Measurements from ENCODE around the gene LRRC27.

Gene LRRC27

DNA sequence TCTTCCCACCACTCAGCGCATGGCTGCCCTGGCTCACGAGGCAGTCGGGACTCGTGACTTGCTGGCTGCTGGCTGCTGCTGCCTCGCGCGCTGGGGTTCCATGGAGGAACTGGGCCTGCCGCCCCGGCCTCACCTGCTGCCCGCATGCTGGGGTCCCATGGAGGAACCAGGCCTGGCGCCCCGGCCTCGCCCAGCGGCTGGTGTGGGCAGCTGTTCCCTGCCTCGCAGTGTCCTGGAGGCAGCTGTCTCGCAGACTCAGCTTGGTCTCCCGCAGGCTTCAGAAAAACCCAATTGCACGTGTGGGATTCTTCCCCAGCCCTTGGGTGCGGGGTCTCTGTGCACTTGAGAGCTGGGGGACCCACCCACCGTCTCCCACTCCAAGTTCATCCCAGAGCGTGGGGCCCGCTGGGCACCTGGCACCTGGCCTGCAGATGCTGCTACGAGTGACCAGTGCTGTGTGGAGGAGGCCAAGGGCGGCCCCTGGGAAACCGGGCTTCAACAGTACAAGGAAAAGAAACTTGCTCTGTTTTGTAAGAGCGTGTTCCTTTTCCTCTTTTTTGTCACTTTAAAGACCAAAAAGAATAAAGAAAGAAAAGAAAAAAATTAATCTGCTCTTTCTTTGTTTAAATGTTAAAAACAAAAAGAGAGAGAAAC lies 85.4 kb downstream of the LRRC27 start:
- DNase-seq, result no peak

DNA sequence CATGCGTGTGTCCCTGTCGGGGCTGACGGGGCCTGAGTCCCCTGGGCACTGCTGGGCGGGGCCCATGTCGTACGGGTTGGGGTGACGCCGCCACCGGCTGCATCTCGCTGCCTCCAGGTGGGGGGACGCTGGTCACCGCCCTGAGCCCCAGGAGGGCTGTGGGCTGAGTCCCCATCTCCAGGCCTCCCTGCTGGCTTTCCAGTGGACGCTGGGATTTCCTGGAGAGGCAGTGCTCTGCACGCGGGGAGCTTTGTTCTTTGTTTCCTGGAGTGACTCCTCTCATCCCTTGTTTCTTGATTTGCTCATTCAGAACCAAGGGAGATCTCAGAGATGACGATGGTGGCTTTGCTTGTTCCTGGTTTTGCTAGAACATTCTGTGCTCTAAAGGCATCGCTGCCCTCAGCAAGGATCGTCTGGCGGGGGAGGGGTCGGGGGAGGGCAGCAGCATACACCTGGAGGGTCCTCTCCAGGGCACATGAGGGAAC lies 86.0 kb downstream of the LRRC27 start:
- DNase-seq, result no peak

DNA sequence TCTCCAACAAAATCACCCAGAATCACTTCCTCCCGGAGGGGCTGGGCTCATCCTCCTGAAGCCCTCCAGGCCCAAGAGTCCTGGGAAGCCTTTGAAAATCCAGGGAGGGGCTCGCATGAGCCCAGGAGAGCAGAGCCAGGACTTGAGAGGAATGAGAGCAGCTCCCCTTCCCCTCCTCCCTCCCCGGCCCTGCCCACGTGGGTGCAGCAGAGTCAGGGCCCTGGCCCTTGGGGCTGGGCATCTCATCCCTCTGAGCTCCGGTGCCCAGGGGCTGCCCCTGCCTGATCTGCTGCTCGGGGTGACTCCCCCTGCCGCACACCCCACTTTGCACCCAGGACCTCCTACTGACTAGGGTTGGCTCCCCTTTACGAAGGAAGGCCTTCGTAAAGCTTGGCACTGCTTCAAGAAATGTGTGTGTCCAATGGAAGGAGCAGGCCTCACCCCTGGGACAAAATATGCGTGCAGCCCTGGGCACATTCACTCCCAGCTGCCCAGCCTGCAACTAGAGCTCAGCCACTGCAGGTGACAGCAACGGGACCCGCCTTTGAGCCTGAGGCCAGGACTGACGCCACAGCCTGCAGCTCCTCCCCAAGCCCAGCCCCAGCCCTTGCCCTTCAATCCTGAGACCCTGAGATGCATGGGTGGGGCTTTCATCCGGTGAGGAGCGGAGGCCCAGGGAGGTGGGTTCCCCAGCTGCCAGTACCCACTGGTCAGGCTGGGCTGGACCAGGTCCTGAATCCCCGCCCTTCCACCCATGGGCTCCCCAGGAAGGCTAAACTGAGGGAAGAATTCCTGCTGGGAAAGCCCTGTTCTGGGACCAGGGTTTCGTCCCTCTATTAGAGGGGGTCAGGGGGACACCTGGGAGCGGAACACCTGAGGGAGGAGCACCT lies 86.8 kb downstream of the LRRC27 start:
- DNase-seq, result peak; percentile 69

DNA sequence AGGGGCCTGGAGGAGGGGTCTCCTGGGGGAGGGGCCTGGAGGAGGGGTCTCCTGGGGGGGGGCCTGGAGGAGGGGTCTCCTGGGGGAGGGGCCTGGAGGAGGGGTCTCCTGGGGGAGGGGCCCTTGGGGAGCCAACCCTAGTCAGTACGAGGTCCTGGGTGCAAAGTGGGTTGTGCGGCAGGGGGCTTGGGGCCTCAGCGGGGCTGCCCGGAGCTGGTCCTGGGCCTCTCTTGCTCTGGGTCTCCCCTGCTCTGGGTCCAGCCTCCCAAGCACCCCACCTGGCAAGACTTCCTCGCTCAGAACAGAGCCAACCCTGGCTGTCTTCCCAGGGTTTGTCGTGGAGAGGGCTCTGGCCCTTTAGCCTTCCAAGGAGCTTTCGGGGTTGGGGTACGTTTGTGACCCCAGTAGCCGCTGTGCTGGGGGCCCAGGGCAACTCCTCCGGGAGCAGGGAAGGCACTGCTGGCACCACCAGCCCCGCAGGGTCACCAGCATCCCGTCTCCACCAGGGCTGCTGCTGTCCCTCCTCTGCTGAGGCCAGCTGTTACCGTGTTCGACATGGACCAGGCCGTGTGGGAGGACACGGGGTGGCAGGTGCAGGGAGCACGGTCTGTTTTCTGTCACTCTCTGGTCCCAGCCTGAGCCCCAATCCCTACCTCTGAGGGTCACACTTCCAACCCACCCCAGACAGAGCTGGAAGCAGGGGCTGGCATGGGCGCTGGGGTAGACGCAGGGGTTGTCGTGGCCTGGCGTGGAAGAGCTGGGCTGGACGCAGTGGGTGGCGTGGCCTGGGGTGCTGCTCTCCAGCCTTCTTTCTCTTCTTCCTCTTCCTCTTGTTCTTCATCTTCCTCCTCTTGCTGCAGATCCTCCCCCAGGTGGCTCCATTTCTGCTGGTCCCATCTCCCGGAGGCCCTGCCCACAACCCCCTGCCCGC lies 87.8 kb downstream of the LRRC27 start:
- no peak for DNase-seq

DNA sequence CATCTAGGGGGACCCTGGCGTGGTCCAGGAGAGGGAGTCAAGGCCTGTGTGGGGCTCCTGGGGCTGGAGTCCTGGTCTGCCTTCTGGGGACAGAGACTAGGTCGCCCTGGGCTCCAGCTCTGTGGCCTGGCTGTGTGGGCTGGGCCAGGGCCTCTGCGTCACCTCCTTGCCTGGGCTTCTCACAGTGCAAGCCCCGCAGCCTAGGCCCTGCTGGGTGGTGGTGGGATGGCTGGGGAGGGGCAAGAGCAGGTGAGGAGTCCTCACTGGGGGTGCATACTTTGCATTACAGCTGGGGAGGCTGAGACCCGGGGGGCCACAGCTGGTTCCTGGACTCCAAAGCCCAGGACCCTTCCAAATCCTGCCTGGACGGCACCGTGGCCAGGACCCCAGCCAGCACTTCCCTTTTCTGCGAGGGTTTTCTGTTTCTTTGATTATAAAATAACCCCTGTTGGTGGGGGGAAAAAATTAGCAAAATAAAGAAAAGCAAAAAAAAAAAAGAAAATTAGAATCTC lies 88.5 kb downstream of the LRRC27 start:
- DNase-seq, result peak; percentile 62

DNA sequence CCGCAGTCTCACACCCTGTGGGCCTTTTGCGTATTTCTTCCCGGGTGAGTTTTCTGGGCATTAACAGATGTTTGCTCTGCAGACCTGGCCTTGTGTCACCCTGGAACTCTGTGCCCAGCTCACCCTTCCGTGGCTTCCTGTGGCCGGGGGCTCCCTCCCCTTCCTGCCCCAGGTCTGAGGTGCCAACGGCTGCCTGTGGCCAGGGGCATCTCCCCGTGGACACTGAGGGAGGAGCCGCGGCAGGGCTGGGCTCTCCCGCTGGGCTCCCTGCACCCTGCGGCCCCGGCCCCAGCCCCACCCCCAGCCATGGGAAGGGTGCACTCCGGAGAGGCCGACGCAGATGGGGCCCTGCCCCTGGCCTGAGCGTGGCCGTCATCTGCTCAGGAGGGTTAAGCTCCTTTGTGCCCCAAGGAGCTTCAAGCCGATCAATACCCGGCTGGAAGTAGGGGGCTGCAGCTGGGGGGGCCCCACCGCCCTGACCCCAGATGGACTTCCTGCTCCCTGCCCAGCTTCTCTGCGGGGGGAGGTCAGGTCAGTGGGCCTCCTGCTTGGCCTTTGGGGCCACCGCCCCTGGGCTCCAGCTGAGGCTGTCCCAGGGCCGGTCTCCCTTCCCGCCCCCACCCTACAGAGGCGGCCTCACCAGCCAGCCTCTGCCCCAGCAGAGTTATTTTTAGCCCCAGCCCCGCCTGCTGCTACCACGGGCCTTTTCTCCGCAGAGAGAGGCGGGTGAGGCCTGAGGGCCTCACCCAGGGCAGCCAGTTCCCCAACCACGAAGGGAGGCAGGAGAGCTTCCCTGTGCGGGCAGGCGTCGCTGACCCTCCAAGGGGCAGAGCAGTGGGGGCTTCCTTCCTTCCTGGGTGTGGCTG lies 89.2 kb downstream of the LRRC27 start:
- peak; percentile 93 for DNase-seq

DNA sequence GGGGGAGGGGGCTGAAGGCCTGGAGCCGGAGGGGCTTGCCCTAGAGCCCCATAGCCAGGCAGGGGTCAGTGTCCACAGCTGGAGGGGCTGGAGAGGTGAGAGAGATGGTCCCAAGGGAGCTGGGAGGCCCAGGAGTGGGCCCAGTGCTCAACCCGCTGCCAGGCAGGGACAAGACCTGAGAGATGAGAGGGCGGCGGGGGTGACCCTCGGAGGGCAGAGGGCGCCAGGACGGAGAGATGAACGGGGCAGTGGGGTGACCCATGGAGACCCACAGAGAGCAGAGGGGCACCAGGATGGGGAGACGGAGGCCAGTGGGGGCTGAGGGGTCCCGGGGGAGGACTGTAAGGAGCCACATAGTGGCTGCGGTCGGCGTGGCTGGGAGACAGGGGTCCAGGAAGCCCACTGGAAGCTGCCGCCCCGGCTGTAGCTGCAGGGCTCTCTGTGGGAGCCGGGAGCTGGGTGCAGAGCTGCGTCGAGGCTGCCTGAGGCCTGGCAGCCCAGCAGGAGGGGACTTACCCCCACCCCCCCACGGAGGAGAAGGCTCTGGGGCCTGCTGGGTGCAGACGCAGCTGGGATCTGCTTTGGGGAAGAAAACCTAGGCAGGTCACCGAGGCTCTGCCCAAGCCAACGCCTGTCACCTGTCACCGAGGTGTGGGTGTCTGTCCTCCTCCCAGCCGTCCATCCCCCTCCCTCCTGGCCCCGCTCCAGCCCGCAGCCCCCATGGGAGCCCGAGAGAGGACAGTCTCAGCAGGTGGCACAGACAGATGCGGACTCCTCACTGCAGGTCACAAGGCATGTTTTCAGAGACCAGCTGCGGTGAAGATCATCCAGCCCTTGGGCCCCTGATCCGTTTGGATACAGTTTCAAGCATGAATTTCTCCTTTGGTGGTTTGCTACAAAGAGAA lies 90.1 kb downstream of the LRRC27 start:
- DNase-seq, result peak; percentile 32

DNA sequence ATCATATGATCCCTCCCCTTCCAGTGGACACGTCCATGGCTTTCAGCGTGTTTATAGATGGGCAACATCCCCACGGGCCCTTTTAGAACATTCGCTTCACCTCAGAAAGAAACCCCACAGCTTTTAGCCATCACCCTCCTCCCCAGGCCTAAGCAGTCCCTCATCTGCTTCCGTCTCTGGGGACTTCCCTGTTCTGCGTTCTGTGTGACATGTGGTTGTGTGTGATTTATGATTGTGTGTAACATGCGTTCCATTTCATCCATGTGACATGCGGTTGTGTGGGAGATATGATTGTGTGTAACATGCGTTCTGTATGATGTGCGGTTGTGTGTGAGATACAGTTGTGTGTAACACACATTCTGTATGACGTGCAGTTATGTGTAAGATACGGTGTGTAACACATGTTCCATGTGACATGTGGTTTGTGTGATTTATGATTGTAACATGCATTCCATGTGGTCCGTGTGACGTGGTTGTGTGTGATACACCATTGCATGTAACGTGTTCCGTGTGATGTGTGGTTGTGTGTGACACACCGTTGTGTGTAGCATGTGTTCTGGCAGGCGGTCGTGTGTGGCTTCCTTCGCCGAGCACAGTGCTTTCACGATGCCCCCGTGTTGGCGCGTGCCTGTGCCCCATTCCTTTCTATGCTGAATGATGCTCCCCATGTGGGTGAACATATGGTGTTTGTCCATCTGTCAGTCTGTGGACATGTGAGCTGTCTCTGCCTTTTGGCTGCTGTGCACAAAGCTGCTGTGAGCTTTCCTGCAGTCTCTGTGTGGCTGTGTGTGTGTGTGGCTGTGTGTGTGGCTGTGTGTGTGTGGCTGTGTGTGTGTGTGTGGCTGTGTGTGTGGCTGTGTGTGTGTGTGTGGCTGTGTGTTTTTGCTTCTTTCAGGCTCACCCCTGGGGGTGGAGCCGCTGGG lies 91.2 kb downstream of the LRRC27 start:
- DNase-seq, result peak; percentile 89

DNA sequence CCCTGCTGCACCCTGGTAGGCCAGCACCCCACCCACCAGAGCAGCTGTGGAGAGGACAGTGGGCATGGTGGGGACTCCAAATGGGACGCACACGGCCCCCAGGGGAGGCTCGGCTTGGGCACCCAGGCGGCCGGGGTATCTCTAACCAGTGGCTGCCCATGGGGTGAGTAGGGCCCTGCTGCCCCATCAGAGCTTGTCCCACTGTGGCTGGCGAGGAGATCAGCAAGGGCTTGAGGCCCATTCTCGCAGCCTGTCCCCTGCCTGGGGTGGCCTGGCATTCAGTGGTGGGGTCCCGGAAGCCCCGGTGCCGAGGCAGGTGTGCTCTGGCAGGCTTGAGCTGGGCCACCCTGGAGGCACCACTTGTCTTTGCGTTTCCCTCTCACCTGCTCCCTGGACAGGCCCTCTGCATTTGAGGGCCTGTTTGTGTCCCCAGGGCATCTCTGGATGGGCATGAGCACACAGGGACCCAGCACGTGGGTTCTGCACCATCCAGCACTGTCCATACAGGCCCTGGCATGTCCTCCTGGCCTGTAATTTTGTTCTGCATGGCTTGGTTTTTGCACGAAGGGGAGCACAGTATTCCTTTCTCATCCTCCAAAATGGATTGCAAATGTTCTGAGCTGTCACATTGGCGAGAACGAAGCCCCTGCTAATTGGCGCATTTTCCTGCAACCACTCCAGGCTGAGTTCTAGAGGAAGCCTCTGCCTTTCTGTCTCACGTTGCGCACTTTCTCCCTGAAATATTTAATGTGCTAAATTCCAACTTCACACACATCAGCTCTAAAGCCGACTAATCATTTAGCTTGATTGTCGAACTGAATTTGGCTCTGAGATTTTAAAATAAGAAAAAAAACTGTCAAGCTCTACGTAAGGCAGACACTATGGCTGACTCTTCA lies 92.2 kb downstream of the LRRC27 start:
- no peak for DNase-seq

DNA sequence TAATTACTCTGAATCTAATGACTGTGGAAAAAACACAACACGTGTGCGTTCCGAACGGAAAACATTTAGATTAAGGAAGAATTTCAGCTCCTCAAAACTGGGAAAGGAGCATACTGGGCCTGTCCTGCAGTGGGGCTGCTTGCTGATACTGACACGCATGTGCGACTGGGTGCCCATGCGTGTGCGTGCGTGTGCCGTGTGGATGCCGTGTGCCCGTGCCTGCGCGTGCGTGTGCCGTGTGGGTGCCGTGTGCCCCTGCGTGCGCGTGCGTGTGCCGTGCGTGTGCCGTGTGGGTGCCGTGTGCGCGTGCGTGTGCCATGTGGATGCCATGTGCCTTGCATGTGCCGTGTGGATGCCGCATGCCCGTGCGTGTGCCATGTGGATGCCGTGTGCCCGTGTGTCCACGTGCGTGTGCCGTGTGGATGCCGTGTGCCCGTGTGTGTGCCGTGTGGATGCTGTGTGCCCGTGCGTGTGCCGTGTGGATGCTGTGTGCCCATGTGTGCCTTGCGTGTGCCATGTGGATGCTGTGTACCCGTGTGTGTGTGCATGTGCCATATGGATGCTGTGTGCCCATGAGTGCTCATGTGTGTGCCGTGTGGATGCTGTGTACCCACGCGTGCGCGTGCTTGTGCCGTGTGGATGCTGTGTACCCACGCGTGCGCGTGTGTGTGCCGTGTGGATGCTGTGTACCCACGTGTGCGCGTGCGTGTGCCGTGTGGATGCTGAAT lies 93.2 kb downstream of the LRRC27 start:
- no peak for DNase-seq

DNA sequence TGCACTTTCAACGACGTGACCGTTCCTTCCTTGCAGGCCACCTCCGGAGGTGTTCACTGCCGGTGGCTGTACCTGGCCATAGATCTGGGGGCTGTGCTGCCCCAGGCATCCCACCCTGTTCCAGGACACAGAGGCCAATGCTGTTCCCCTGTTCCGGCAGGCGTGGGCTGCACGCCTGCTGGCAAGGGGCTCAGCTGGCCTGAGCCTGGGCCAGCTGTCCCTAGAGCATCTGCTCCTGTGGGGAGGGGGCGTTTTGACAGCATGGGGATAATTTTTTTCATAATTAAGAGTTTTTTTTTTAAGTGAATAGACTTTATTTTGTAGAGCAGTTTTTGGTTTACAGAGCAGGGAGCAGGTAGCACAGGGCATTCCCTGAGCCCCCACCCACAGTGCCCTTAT lies 93.8 kb downstream of the LRRC27 start:
- no peak for DNase-seq

DNA sequence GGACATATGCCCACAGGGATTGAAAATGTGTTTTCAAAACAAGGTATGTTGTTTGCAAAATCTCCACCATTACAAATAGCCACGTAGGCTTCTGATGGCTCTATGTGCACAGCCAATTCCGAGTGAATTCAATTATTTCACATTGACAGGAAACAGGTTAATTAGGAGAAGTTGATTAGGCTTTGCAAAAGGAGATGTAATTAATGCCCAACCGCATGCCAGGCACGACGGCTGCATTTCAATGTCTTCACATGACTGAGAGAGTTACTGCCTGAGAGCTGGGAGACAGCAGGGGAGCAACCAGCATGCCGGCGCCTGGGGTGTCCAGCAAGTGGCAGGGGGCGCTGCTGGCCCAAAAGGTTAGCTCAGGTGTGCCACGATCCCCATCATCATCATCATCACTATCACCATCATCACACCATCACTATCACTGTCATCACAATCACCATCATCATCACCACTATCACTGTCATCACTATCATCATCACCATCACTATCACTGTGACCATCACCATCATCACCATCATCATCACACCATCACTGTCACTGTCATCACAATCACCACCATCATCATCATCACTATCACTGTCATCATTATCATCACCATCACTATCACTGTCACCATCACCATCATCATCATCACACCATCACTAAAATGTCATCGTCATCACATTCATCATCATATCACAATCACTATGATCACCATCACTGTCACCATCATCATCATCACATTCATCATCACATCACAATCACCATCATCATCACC lies 95.2 kb downstream of the LRRC27 start:
- no peak for DNase-seq

DNA sequence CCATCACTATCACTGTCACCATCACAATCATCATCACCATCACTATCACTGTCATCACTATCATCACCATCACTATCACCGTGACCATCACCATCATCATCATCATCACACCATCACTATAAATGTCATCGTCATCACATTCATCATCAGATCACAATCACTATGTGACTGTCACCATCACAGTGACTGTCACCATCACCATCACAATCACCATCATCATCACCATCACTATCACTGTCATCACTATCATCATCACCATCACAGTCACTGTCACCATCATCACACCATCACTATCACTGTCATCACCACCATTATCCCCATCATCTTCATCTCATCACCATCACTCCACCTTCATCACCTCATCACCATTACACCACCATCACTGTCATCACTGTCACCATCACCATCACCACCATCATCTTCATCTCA lies 96.0 kb downstream of the LRRC27 start:
- no peak for DNase-seq

DNA sequence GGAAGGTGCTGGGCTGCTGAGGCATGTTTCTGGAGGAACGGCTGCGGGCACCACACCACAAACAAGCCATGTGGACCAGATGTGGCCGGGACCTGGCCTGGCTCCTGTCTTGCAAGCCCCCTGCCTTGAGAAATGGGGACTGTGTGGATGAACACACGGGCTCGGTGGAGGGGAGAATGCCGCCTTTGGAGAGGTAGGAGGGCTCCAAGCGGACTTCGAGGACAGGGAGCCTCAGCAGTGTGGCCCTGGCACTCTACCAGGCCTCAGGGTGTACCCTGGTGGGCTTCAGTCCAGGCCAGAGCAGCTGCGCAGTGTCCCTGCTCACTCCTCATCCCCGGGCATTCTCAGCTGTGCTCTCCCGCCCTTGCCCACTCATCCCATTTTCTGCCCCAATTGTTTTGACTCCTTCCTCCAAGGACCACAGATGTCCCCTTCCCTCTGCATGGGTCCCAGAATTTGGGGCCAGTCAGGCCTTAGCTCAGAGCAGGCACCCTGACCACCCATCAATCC lies 96.5 kb downstream of the LRRC27 start:
- no peak for DNase-seq
